ENCODE results near the gene SIX1. TPM values are rescaled to one million over a fixed set of nuclear protein-coding genes. Genes with fewer than 3 reads are reported as not detected.

SIX1 gene
- total and polyA plus RNA-seq, 2 of the 13 experiments (the other 11 are each of a cell fraction or from before 2014, with no cell fraction given): 1.7 to 6.5 TPM

DNA sequence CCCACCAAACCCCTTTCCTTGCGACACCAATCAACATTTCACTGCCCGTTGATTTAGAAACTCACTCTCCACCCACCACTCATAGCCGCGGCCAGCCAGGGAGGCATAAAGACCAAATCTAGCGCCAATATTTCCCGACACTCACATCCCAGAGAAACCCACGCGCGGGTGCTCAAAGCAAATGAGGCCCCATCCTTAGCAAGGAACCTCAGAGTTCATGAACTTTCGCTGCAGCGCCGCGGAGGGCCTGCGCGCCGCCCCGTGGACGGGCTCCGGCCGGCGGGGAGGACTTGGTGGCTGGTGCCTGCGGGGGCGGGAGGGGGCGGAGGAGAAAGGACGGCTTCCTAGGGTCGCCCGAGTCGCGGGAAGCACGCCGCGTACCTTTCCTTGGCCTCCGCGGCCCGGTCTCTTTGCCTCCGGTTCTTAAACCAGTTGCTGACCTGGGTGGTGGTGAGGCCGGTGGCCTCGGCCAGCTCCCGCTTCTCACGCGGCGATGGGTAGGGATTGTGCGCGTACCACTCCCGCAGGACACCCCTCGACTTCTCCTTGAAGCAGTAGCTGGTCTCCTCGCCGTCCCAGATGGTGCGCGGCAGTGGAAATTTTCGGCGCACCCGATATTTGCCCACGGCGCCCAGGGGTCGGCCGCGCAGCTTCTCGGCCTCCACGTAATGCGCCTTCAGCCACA is 886 bp downstream of the SIX1 start (continued):
- TF ChIP-seq, protein P1, sequence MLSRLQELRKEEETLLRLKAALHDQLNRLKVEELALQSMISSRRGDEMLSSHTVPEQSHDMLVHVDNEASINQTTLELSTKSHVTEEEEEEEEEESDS (CRISPR knock-in tag; IDR thresholded peaks at IDR 0.05; ENCODE audit: borderline replicate concordance): no peak
- TF ChIP-seq, protein P2, sequence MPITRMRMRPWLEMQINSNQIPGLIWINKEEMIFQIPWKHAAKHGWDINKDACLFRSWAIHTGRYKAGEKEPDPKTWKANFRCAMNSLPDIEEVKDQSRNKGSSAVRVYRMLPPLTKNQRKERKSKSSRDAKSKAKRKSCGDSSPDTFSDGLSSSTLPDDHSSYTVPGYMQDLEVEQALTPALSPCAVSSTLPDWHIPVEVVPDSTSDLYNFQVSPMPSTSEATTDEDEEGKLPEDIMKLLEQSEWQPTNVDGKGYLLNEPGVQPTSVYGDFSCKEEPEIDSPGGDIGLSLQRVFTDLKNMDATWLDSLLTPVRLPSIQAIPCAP (CRISPR knock-in tag; IDR thresholded peaks at IDR 0.05; ENCODE audit: low read depth): 0 out of 2 replicates have a peak, but pooled peaks have one; percentile 42
- TF ChIP-seq ISL2 (CRISPR knock-in tag; IDR thresholded peaks at IDR 0.05): 0 out of 2 replicates have a peak, but pooled peaks have one; percentile 12
- no peak for TF ChIP-seq TBX3 (IDR thresholded peaks at IDR 0.05; ENCODE audit: borderline replicate concordance)
- no peak; the same call in 1 of the 2 replicates for TF ChIP-seq HDAC1 (CRISPR knock-in tag; IDR thresholded peaks at IDR 0.05)
- TF ChIP-seq, protein P3, sequence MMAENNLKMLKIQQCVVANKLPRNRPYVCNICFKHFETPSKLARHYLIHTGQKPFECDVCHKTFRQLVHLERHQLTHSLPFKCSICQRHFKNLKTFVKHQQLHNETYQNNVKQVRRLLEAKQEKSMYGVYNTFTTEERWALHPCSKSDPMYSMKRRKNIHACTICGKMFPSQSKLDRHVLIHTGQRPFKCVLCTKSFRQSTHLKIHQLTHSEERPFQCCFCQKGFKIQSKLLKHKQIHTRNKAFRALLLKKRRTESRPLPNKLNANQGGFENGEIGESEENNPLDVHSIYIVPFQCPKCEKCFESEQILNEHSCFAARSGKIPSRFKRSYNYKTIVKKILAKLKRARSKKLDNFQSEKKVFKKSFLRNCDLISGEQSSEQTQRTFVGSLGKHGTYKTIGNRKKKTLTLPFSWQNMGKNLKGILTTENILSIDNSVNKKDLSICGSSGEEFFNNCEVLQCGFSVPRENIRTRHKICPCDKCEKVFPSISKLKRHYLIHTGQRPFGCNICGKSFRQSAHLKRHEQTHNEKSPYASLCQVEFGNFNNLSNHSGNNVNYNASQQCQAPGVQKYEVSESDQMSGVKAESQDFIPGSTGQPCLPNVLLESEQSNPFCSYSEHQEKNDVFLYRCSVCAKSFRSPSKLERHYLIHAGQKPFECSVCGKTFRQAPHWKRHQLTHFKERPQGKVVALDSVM (CRISPR knock-in tag; IDR thresholded peaks at IDR 0.05): peak; percentile 17; the same call in 1 of the 2 replicates
- TF ChIP-seq TBX2 (CRISPR knock-in tag; IDR thresholded peaks at IDR 0.05; ENCODE audit: borderline replicate concordance): no peak
- TF ChIP-seq ELF3 (CRISPR knock-in tag; IDR thresholded peaks at IDR 0.05): no peak
- no peak for TF ChIP-seq MBD4 (IDR thresholded peaks at IDR 0.05; ENCODE audit: borderline replicate concordance, low read length)
- TF ChIP-seq ZNF20 (CRISPR knock-in tag; IDR thresholded peaks at IDR 0.05): no peak
- TF ChIP-seq ZNF343 (CRISPR knock-in tag; IDR thresholded peaks at IDR 0.05): peak; percentile 80; the same call in 1 of the 2 replicates
- TF ChIP-seq ZNF274 (CRISPR knock-in tag; IDR thresholded peaks at IDR 0.05): no peak
- no peak for TF ChIP-seq XRCC5 (optimal IDR thresholded peaks at IDR 0.05; ENCODE audit: low read length)
- TF ChIP-seq, protein P4, sequence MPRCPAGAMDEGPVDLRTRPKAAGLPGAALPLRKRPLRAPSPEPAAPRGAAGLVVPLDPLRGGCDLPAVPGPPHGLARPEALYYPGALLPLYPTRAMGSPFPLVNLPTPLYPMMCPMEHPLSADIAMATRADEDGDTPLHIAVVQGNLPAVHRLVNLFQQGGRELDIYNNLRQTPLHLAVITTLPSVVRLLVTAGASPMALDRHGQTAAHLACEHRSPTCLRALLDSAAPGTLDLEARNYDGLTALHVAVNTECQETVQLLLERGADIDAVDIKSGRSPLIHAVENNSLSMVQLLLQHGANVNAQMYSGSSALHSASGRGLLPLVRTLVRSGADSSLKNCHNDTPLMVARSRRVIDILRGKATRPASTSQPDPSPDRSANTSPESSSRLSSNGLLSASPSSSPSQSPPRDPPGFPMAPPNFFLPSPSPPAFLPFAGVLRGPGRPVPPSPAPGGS (CRISPR knock-in tag; IDR thresholded peaks at IDR 0.05): no peak
- TF ChIP-seq ZKSCAN5 (CRISPR knock-in tag; IDR thresholded peaks at IDR 0.05): no peak
- no peak for TF ChIP-seq AGO2 (optimal IDR thresholded peaks at IDR 0.05; ENCODE audit: low read depth, low read length)
- TF ChIP-seq, protein P5, sequence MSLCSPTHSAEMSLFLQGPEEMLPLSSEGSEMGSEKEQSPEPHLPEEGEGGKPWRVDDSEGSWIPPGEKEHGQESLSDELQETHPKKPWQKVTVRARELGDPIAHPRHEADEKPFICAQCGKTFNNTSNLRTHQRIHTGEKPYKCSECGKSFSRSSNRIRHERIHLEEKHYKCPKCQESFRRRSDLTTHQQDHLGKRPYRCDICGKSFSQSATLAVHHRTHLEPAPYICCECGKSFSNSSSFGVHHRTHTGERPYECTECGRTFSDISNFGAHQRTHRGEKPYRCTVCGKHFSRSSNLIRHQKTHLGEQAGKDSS (CRISPR knock-in tag; IDR thresholded peaks at IDR 0.05; ENCODE audit: borderline replicate concordance, low read depth): peak; percentile 13; the same call in 1 of the 2 replicates
- no peak for TF ChIP-seq SAFB2 (CRISPR knock-in tag; IDR thresholded peaks at IDR 0.05; ENCODE audit: borderline replicate concordance, low read depth)
- TF ChIP-seq ZNF234 (CRISPR knock-in tag; conservative IDR thresholded peaks at IDR 0.05): no peak
- TF ChIP-seq FIP1L1 (IDR thresholded peaks at IDR 0.05; ENCODE audit: borderline replicate concordance, insufficient read depth, low read depth, low read length): no peak
- TF ChIP-seq NKX3-1 (CRISPR knock-in tag; IDR thresholded peaks at IDR 0.05): no peak
- TF ChIP-seq ZNF446 (CRISPR knock-in tag; IDR thresholded peaks at IDR 0.05): no peak
